ENCODE results near the gene PEX5L.

DNA sequence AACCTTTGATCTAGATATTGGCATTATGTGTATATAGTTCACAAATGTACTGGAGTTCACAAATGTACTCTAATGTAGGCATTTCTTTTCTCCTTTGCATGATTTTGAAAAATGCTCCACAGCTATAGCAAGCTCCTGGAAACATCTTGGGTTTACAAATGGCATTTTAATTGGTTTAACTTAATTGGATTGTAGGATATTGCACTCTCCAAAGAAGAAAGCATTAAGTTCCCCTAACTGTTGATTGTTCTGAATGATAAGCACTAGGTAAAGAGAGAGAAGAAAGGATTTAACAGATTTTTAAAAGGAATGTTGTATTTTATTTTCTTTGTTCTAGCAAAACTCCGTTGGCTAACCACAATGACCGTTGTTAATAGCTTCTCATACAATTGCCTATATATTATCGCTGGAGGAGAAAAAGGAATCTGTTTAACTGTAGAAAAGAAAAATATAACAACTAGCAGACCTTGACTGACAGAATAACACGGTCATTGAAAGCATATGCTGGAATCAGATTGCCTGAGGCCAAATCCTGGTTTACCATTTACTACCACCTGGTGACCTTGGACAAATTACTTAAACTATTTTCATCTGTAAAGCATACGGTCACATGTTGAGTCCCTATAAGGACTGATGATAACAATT, 170.8 kb downstream of the PEX5L start:
- TF ChIP-seq GATA2 (IDR thresholded peaks at IDR 0.05; ENCODE audit: low read depth, low read length) (no peak), GATA3 (IDR thresholded peaks at IDR 0.05; ENCODE audit: low read depth, low read length) (no peak)

Data from SH-SY5Y (cell line).